ENCODE results near the gene NOP53. TPM values are rescaled to one million over a fixed set of nuclear protein-coding genes. Genes with fewer than 3 reads are reported as not detected.
"Not testable (repeated sequence)": the region's sequence is repeated elsewhere in the genome, so short reads cannot be mapped to it uniquely, and the experiment has no call there.

Gene NOP53
- total RNA-seq, 2 experiments from 2014 or later = 368 to 402 TPM

- Mint-ChIP-seq H3K27me3 (peaks cover 5% of the 10 kb centered on the region), H3K9me3 (no peaks in the 10 kb centered on the region), H3K4me3 (no peak overlapping the region), H3K27ac (no peak overlapping the region), H3K4me1 (no peaks in the 10 kb centered on the region), H3K36me3 (ENCODE audit: low read depth) (peaks cover 3% of the 10 kb centered on the region)
- POLR2A ChIA-PET = interaction anchor here (1.1 kb wide), 1 partner anchor 271 kb away, joined by 3 read pairs; no protein-coding TSS in a partner anchor
- DNase-seq = peak; percentile 83
- CTCF ChIA-PET = interaction anchor here (0.6 to 5.6 kb wide), 24 partner anchors 9 to 1825 kb away, joined by 3 to 64 read pairs (median 3); partner anchors contain the start of genes CCDC9, DHX34, KPTN and NOP53
Measured at GRCh38 chr19:47707135-47707925, 38.0 kb upstream of the NOP53 start.

- Mint-ChIP-seq H3K4me1 (peaks cover 2% of the 10 kb centered on the region), H3K36me3 (ENCODE audit: low read depth) (no peaks in the 10 kb centered on the region), H3K27ac (peak overlapping the region; percentile 19), H3K27me3 (peaks cover 26% of the 10 kb centered on the region), H3K4me3 (no peak overlapping the region), H3K9me3 (no peaks in the 10 kb centered on the region)
- ChIA-PET POLR2A (no interaction called here), CTCF (interaction anchor here (1.0 to 2.3 kb wide), 5 partner anchors 12 to 275 kb away, joined by 3 to 25 read pairs (median 8); partner anchors contain the start of gene NOP53)
- no peak for DNase-seq
Measured at GRCh38 chr19:47711652-47712242, 33.6 kb upstream of the NOP53 start.

GRCh38 chr19:47713046-47714021 is 32.0 kb upstream of the NOP53 start, which contains the start of gene EHD2:
Gene EHD2, plus strand, starts transcription at chr19:47713422. Its CDS starts 3,191 bp downstream, at chr19:47716613.
- ChIA-PET CTCF (interaction anchor here (0.6 to 2.3 kb wide), 28 partner anchors 10 to 432 kb away, joined by 3 to 25 read pairs (median 4); partner anchors contain the start of genes DHX34, KPTN and NOP53), POLR2A (interaction anchor here (0.7 kb wide), 1 partner anchor 761 kb away, joined by 3 read pairs; no protein-coding TSS in a partner anchor)
- Mint-ChIP-seq H3K36me3 (ENCODE audit: low read depth) (no peaks in the 10 kb centered on the region), H3K4me1 (peaks cover 2% of the 10 kb centered on the region), H3K4me3 (no peak within 1 kb of the TSS), H3K27ac (no peak within 1 kb of the TSS), H3K27me3 (peaks cover 26% of the 10 kb centered on the region), H3K9me3 (no peaks in the 10 kb centered on the region)
- peak; percentile 30 for DNase-seq

GRCh38 chr19:47714339-47714738 is 31.0 kb upstream of the NOP53 start:
- Mint-ChIP-seq H3K9me3 (no peaks in the 10 kb centered on the region), H3K36me3 (ENCODE audit: low read depth) (no peaks in the 10 kb centered on the region), H3K27me3 (peaks cover 26% of the 10 kb centered on the region), H3K27ac (no peak overlapping the region), H3K4me3 (no peak overlapping the region), H3K4me1 (peaks cover 2% of the 10 kb centered on the region)
- ChIA-PET POLR2A (no interaction called here), CTCF (interaction anchor here (0.6 to 2.6 kb wide), 5 partner anchors 29 to 1015 kb away, joined by 3 to 8 read pairs (median 5); partner anchors contain the start of gene KPTN)
- no peak for DNase-seq

- H3K4me3 Mint-ChIP-seq; H3K9me3 Mint-ChIP-seq; H3K27ac Mint-ChIP-seq; H3K36me3 Mint-ChIP-seq (ENCODE audit: low read depth); H3K4me1 Mint-ChIP-seq; POLR2A ChIA-PET; DNase-seq: not testable (repeated sequence)
- CTCF ChIA-PET = interaction anchor here (0.6 to 2.6 kb wide), 3 partner anchors 29 to 1015 kb away, joined by 3 to 8 read pairs (median 3); no protein-coding TSS in a partner anchor
- peaks cover 26% of the 10 kb centered on the region for H3K27me3 Mint-ChIP-seq
Measured at GRCh38 chr19:47714855-47715254, 30.5 kb upstream of the NOP53 start.

- H3K4me1 Mint-ChIP-seq = peaks cover 2% of the 10 kb centered on the region
- H3K4me3 Mint-ChIP-seq = no peak overlapping the region
- POLR2A ChIA-PET = no interaction called here
- no peak for DNase-seq
- H3K27ac Mint-ChIP-seq = no peak overlapping the region
- H3K27me3 Mint-ChIP-seq = peaks cover 26% of the 10 kb centered on the region
- H3K36me3 Mint-ChIP-seq (ENCODE audit: low read depth) = no peaks in the 10 kb centered on the region
- CTCF ChIA-PET = interaction anchor here (2.6 to 2.9 kb wide), 2 partner anchors 9 to 27 kb away, joined by 8 to 11 read pairs; no protein-coding TSS in a partner anchor
- H3K9me3 Mint-ChIP-seq = no peaks in the 10 kb centered on the region
Measured at GRCh38 chr19:47716270-47716937, 28.9 kb upstream of the NOP53 start.

GRCh38 chr19:47718415-47719046 is 26.8 kb upstream of the NOP53 start:
- H3K36me3 Mint-ChIP-seq (ENCODE audit: low read depth); H3K4me1 Mint-ChIP-seq; DNase-seq; H3K27ac Mint-ChIP-seq; H3K4me3 Mint-ChIP-seq; H3K9me3 Mint-ChIP-seq: not testable (repeated sequence)
- CTCF ChIA-PET = interaction anchor here (0.8 to 2.9 kb wide), 3 partner anchors 11 to 26 kb away, joined by 3 to 11 read pairs (median 3); no protein-coding TSS in a partner anchor
- POLR2A ChIA-PET = interaction anchor here (0.6 kb wide), 1 partner anchor 10 kb away, joined by 3 read pairs; no protein-coding TSS in a partner anchor
- peaks cover 18% of the 10 kb centered on the region for H3K27me3 Mint-ChIP-seq

GRCh38 chr19:47719047-47719859 is 26.1 kb upstream of the NOP53 start:
- Mint-ChIP-seq H3K9me3 (no peaks in the 10 kb centered on the region), H3K4me1 (no peaks in the 10 kb centered on the region), H3K36me3 (ENCODE audit: low read depth) (no peaks in the 10 kb centered on the region), H3K27me3 (peaks cover 11% of the 10 kb centered on the region), H3K4me3 (no peak overlapping the region), H3K27ac (no peak overlapping the region)
- ChIA-PET POLR2A (no interaction called here), CTCF (interaction anchor here (0.9 kb wide), 1 partner anchor 12 kb away, joined by 3 read pairs; no protein-coding TSS in a partner anchor)
- DNase-seq = no peak

- Mint-ChIP-seq H3K4me3 (no peak overlapping the region), H3K4me1 (no peaks in the 10 kb centered on the region), H3K27ac (no peak overlapping the region), H3K36me3 (ENCODE audit: low read depth) (no peaks in the 10 kb centered on the region), H3K27me3 (no peaks in the 10 kb centered on the region), H3K9me3 (no peaks in the 10 kb centered on the region)
- DNase-seq = no peak
- CTCF ChIA-PET = no interaction called here
- POLR2A ChIA-PET = interaction anchor here (0.6 kb wide), 1 partner anchor 11 kb away, joined by 3 read pairs; no protein-coding TSS in a partner anchor
Measured at GRCh38 chr19:47720669-47721422, 24.5 kb upstream of the NOP53 start.

GRCh38 chr19:47723581-47723940 is 21.8 kb upstream of the NOP53 start:
- Mint-ChIP-seq H3K36me3 (ENCODE audit: low read depth) (no peaks in the 10 kb centered on the region), H3K4me3 (no peak overlapping the region), H3K27ac (no peak overlapping the region), H3K27me3 (peaks cover 4% of the 10 kb centered on the region), H3K9me3 (no peaks in the 10 kb centered on the region), H3K4me1 (peaks cover 4% of the 10 kb centered on the region)
- ChIA-PET CTCF (interaction anchor here (0.9 to 1.9 kb wide), 8 partner anchors 11 to 290 kb away, joined by 3 to 7 read pairs (median 3); partner anchors contain the start of gene EHD2), POLR2A (no interaction called here)
- DNase-seq = peak; percentile 25

All from activated CD4-positive, alpha-beta T cell treated with anti-CD3 and anti-CD28 coated beads, Interleukin-2, amount 10 ng/mL, durations not matched to agents 7 days and 5 days (primary cell).